ENCODE data around the gene CDX1. TPM values are rescaled to one million over a fixed set of nuclear protein-coding genes. Genes with fewer than 3 reads are reported as not detected.

CDX1 gene
- total RNA-seq, 4 donors from 2014 or later = 0.26 to 0.76 TPM; not detected in 2

DNA sequence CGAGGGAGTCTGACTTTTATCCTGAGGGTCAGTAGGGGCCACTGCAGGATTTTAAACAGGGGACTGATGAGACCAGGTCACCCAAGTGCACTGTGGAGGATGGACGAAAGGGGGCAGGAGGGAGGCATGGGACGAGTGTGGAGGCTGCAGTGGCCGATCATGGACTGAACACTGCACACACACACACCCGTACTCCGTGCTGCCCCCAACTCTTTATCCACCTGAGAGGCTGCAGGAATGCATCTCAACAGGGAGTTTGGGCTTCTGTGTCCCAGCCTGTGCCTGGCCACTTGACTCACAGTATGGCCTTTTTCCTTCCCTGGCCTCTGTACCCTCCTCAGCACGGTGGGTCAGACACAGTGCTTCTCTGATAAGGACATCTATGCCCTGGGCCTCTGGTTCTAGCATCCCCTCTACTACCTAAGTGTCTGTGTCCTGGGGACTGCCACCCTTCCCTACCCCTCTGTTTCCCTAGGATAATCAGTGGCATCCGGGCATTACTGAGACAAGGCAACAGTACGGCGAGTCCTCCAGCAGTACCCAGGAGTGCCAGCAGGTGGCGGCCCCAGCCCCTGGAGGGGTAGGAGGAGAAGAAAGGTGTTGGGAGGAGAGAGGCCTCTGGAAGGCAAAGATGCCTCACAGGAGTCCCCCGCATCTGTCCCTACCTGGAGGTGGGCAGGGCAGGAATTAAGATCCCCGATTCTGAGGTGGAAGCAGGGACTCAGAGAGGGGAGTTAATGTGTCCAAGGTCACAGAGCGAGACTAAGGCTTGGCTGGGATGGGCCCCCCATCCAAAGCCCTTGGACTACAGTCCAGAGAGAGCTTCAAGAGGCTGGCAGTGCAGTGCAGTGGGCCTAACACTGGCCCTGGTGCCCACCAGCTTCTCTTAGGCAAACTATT is 5.1 kb upstream of the CDX1 start:
- DNase-seq (ENCODE audit: low spot score in 2 of 2) = peak; percentile 92
- WGBS = 45% methylated on average over 14 of the region's 14 CpGs
- Histone ChIP-seq H3K36me3 (no peaks in the 10 kb centered on the region), H3K27ac (peak overlapping the region; percentile 10), H3K4me1 (peaks cover 46% of the 10 kb centered on the region), H3K9me3 (no peaks in the 10 kb centered on the region), H3K4me3 (no peak overlapping the region), H3K27me3 (peaks cover 5% of the 10 kb centered on the region)
- no peak for TF ChIP-seq POLR2AphosphoS5 (IDR thresholded peaks at IDR 0.05)
- TF ChIP-seq, protein P1, sequence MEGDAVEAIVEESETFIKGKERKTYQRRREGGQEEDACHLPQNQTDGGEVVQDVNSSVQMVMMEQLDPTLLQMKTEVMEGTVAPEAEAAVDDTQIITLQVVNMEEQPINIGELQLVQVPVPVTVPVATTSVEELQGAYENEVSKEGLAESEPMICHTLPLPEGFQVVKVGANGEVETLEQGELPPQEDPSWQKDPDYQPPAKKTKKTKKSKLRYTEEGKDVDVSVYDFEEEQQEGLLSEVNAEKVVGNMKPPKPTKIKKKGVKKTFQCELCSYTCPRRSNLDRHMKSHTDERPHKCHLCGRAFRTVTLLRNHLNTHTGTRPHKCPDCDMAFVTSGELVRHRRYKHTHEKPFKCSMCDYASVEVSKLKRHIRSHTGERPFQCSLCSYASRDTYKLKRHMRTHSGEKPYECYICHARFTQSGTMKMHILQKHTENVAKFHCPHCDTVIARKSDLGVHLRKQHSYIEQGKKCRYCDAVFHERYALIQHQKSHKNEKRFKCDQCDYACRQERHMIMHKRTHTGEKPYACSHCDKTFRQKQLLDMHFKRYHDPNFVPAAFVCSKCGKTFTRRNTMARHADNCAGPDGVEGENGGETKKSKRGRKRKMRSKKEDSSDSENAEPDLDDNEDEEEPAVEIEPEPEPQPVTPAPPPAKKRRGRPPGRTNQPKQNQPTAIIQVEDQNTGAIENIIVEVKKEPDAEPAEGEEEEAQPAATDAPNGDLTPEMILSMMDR (IDR thresholded peaks at IDR 0.05) = peak; percentile 91 to 95

DNA sequence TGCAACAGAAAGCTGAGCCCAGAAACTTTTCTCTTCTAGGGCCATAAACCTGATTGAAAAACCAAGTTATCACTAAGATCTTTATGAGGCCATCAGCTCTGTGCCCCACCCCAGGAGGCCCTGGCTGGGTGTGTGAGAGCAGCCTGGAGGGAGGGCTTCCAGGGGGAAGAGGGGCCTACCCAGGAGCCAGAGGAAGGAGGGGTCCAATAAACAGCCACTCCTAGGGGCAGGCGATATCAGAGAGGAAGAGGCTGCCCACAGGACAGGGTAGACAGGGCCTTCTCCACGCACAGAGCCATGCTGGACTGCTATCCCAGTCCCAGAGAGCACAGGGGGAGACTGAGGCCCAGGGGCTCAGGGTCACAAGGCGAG is 4.5 kb upstream of the CDX1 start:
- H3K9me3 ChIP-seq = no peaks in the 10 kb centered on the region
- no peak overlapping the region for H3K27ac ChIP-seq
- H3K4me3 ChIP-seq = no peak overlapping the region
- H3K4me1 ChIP-seq = peaks cover 51% of the 10 kb centered on the region
- peaks cover 11% of the 10 kb centered on the region for H3K27me3 ChIP-seq
- H3K36me3 ChIP-seq = no peaks in the 10 kb centered on the region
- DNase-seq (ENCODE audit: low spot score in 2 of 2) = no peak
- TF ChIP-seq EP300 (IDR thresholded peaks at IDR 0.05) = no peak
- no peak for TF ChIP-seq POLR2AphosphoS5 (IDR thresholded peaks at IDR 0.05)
- TF ChIP-seq POLR2A (IDR thresholded peaks at IDR 0.05) = no peak
- TF ChIP-seq, protein P1 (IDR thresholded peaks at IDR 0.05) = no peak
- WGBS = 75% methylated on average over 3 of the region's 3 CpGs

DNA sequence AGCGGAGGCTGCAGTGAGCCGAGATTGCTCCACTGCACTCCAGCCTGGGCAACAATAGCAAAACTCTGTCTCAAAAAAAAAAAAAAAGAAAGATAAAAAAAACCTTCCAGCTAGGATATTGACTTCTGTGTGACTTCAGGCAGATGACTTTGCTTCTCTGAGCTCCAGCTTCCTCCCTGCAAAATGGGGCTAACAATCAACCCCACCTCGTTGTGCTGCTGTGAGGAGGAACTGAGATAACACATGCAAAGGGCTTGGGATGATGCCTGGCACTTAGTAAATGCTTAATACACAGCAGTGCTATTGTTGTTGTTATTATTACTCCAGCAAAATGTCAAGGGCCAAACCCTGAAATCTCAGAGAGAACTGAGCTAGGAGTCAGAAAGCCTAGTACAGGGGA is 3.5 kb upstream of the CDX1 start:
- no peak for DNase-seq (ENCODE audit: low spot score in 2 of 2)
- Histone ChIP-seq H3K4me1 (peaks cover 45% of the 10 kb centered on the region), H3K4me3 (no peak overlapping the region), H3K9me3 (no peaks in the 10 kb centered on the region), H3K36me3 (no peaks in the 10 kb centered on the region), H3K27me3 (peaks cover 20% of the 10 kb centered on the region), H3K27ac (no peak overlapping the region)
- TF ChIP-seq EP300 (IDR thresholded peaks at IDR 0.05) (no peak), POLR2A (IDR thresholded peaks at IDR 0.05) (no peak), POLR2AphosphoS5 (IDR thresholded peaks at IDR 0.05) (no peak)
- TF ChIP-seq, protein P1 (IDR thresholded peaks at IDR 0.05) = no peak
- WGBS = 74% methylated on average over 3 of the region's 3 CpGs

DNA sequence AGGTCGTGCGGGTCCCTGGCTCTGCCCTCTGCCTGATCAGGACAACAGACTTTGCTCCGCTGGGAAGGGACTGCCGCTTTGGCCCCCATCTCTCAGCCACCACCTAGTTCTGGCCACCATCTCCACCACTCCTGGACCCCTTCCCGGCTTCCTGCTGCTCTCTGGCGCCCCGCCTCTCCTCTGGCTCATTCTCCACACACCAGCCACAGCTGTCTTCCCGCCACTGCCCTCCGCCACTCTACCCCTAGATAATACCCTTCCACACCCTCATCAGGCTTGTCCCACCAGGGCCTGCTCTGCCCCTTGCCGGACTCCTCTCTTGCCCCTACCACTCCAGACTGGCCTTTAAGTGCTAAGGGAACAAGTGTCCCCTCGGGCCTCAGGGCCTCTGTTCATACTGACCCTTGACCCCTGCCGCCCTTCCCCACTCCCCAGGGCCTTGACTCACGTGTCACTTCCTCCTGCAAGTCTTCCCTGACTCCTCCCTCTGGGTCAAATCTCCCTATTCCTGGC is 3.0 kb upstream of the CDX1 start:
- Histone ChIP-seq H3K27ac (peak overlapping the region; percentile 76), H3K4me3 (no peak overlapping the region), H3K27me3 (peaks cover 22% of the 10 kb centered on the region), H3K9me3 (no peaks in the 10 kb centered on the region), H3K36me3 (no peaks in the 10 kb centered on the region), H3K4me1 (peaks cover 40% of the 10 kb centered on the region)
- no peak for TF ChIP-seq EP300 (IDR thresholded peaks at IDR 0.05)
- TF ChIP-seq, protein P1 (IDR thresholded peaks at IDR 0.05) = peak in 1 of 2 donors; percentile 20
- WGBS = 53% methylated on average over 13 of the region's 13 CpGs
- peak in 1 of 2 donors; percentile 84 for DNase-seq (ENCODE audit: low spot score in 2 of 2)

DNA sequence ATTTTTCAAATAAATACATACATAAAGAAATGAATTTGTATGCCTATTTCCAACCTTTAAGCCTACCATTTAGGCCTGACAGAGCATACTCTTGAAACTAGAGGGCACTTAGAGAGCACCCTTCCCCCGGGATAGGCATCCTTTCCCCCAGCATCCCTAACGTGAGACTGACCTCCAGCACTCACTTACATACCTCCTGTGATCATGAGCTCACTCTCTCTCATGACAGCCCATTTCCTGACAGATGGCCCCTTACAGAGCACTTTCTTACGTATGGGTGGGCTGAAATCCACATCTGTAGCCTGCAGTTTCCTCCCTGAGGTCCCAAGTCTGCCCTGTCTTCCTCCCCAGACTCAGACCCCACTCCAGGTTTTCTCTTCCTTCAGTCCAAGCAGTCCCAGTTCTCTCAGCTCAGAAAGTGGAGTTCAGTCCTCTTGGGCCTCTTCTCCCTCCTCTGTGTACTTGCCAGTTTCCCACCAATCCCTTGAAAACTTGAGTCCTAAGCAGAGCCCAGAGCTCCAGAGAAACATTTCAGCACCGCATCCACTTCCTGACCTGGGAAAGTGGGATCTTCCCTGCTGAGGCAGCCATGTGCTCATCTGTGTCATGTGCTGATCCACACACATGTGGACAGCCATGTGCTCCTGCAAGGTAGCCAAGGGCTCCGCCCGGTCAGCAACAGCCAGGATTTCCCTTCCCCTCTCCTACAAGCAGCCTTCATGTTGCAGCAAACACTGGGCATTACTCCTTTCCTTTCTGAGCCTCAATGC is 2.2 kb upstream of the CDX1 start:
- peak overlapping the region; percentile 76 for H3K27ac ChIP-seq
- no peaks in the 10 kb centered on the region for H3K36me3 ChIP-seq
- no peak overlapping the region for H3K4me3 ChIP-seq
- H3K27me3 ChIP-seq = peaks cover 22% of the 10 kb centered on the region
- H3K4me1 ChIP-seq = peaks cover 33% of the 10 kb centered on the region
- H3K9me3 ChIP-seq = no peaks in the 10 kb centered on the region
- no peak for DNase-seq (ENCODE audit: low spot score in 2 of 2)
- no peak for TF ChIP-seq POLR2A (IDR thresholded peaks at IDR 0.05)
- TF ChIP-seq EP300 (IDR thresholded peaks at IDR 0.05) = no peak
- TF ChIP-seq POLR2AphosphoS5 (IDR thresholded peaks at IDR 0.05) = peak in 1 of 3 donors; percentile 27
- TF ChIP-seq, protein P1 (IDR thresholded peaks at IDR 0.05) = no peak
- whole genome bisulfite sequencing = 74% methylated on average over 6 of the region's 6 CpGs
